ENCODE data around the gene STARD7. TPM values are rescaled to one million over a fixed set of nuclear protein-coding genes. Genes with fewer than 3 reads are reported as not detected.

The STARD7 gene
- total RNA-seq, 4 donors from 2014 or later = 93.4 to 122 (median 107) TPM

GRCh38 chr2:96140941-96141623 is 67.5 kb downstream of the STARD7 start:
- Histone ChIP-seq H3K9me3 (no peaks in the 10 kb centered on the region), H3K27me3 (peaks cover 15% of the 10 kb centered on the region), H3K27ac (no peak overlapping the region), H3K4me3 (no peak overlapping the region), H3K36me3 (no peaks in the 10 kb centered on the region), H3K4me1 (peaks cover 0 to 23% (median 8%) of the 10 kb centered on the region in 3 donors)
- TF ChIP-seq POLR2A (IDR thresholded peaks at IDR 0.05) (no peak), EP300 (IDR thresholded peaks at IDR 0.05) (no peak), POLR2AphosphoS5 (IDR thresholded peaks at IDR 0.05) (no peak), CTCF (IDR thresholded peaks at IDR 0.05) (no peak)
- no peak for ATAC-seq
- WGBS, 2 donors (ENCODE audit: low coverage in 1 of 2) = 87 to 92% methylated on average over 3 to 6 of the region's 13 CpGs

GRCh38 chr2:96139181-96139758 is 69.4 kb downstream of the STARD7 start:
- peaks cover 0 to 5% (median under 1%) of the 10 kb centered on the region in 3 donors for H3K4me1 ChIP-seq
- no peaks in the 10 kb centered on the region for H3K36me3 ChIP-seq
- 79 to 86% methylated on average over 3 to 4 of the region's 7 CpGs for WGBS, 2 donors (ENCODE audit: low coverage in 1 of 2)
- TF ChIP-seq POLR2A (IDR thresholded peaks at IDR 0.05) (no peak), EP300 (IDR thresholded peaks at IDR 0.05) (no peak), CTCF (IDR thresholded peaks at IDR 0.05) (no peak), POLR2AphosphoS5 (IDR thresholded peaks at IDR 0.05) (no peak)
- H3K27ac ChIP-seq = no peak overlapping the region
- no peak overlapping the region for H3K4me3 ChIP-seq
- peaks cover 31% of the 10 kb centered on the region for H3K27me3 ChIP-seq
- no peaks in the 10 kb centered on the region for H3K9me3 ChIP-seq
- ATAC-seq = no peak

GRCh38 chr2:96138179-96139145 is 70.2 kb downstream of the STARD7 start, which contains the start of gene ASTL:
TSS of gene ASTL (minus strand) at chr2:96138502. CDS start at chr2:96138436, 66 bp downstream.
- peaks cover 38% of the 10 kb centered on the region for H3K27me3 ChIP-seq
- no peak within 1 kb of the TSS for H3K4me3 ChIP-seq
- no peaks in the 10 kb centered on the region for H3K4me1 ChIP-seq
- no peak for ATAC-seq
- no peaks in the 10 kb centered on the region for H3K9me3 ChIP-seq
- WGBS, 2 donors (ENCODE audit: low coverage in 1 of 2) = 0 to 25% methylated on average over 3 to 5 of the region's 17 CpGs
- no peak for TF ChIP-seq POLR2A (IDR thresholded peaks at IDR 0.05)
- no peak for TF ChIP-seq EP300 (IDR thresholded peaks at IDR 0.05)
- TF ChIP-seq CTCF (IDR thresholded peaks at IDR 0.05) = peak in 3 of 4 experiments; percentile 25 to 58 (median 53)
- H3K27ac ChIP-seq = no peak within 1 kb of the TSS
- no peaks in the 10 kb centered on the region for H3K36me3 ChIP-seq

GRCh38 chr2:96137321-96138178 is 71.1 kb downstream of the STARD7 start:
- 50 to 86% methylated on average over 1 of the region's 15 CpGs for WGBS, 2 donors (ENCODE audit: low coverage in 1 of 2)
- no peak overlapping the region for H3K4me3 ChIP-seq
- no peak for TF ChIP-seq CTCF (IDR thresholded peaks at IDR 0.05)
- no peak for TF ChIP-seq POLR2A (IDR thresholded peaks at IDR 0.05)
- no peak for TF ChIP-seq POLR2AphosphoS5 (IDR thresholded peaks at IDR 0.05)
- no peak for TF ChIP-seq EP300 (IDR thresholded peaks at IDR 0.05)
- no peaks in the 10 kb centered on the region for H3K4me1 ChIP-seq
- H3K27ac ChIP-seq = no peak overlapping the region
- no peaks in the 10 kb centered on the region for H3K9me3 ChIP-seq
- peaks cover 47% of the 10 kb centered on the region for H3K27me3 ChIP-seq
- no peak for ATAC-seq
- H3K36me3 ChIP-seq = no peaks in the 10 kb centered on the region

Measured in gastroesophageal sphincter (tissue), 4 donors.